OCI-LY3 (cell line): Measurements from ENCODE around the gene PPM1N.

ENCODE experiments used
- H2AFZ ChIP-seq: fragments of 200-600, 300-600 bp; shearing (Covaris generic); 2 replicates; pipeline ENCODE4 v1.6.0; 2014; ENCODE audit warnings: antibody characterized with exemption, low read depth, low read length
- H3K27ac ChIP-seq: fragments of 200-600, 300-600 bp; sonication (generic); 2 replicates; pipeline ENCODE4 v1.5.1; 2014; ENCODE audit warnings: mild to moderate bottlenecking, low read length, moderate library complexity, mixed read lengths
- H3K27me3 ChIP-seq: fragments of 200-600, 300-600 bp; sonication (generic); 2 replicates; pipeline ENCODE4 v1.6.1; 2014; ENCODE audit warnings: low read depth, low read length, mixed read lengths
- H3K36me3 ChIP-seq: fragments of 200-600, 300-600 bp; sonication (generic); replicated peaks from 2 replicates; pipeline ENCODE3; 2014; ENCODE audit warnings: low read depth, low read length, mixed read lengths
- H3K4me1 ChIP-seq: fragments of 300-600, 200-600 bp; sonication (generic); 2 replicates; pipeline ENCODE4 v1.6.1; 2014; ENCODE audit warnings: low read length, mixed read lengths
- H3K4me2 ChIP-seq: fragments of 200-600, 300-600 bp; sonication (generic); 2 replicates; pipeline ENCODE4 v1.6.1; 2014; ENCODE audit warnings: low read length, mixed read lengths
- H3K4me3 ChIP-seq: fragments of 300-600, 200-600 bp; sonication (generic); 2 replicates; pipeline ENCODE4 v1.5.1; 2014; ENCODE audit warnings: antibody characterized with exemption, mild to moderate bottlenecking, low read length, moderate library complexity
- H3K79me2 ChIP-seq: fragments of 300-600, 200-600 bp; shearing (Covaris generic); 2 replicates; pipeline ENCODE4 v1.6.1; 2014; ENCODE audit warnings: mild to moderate bottlenecking, low read length, mixed read lengths
- H3K9ac ChIP-seq: fragments of 300-600, 200-600 bp; shearing (Covaris generic); 2 replicates; pipeline ENCODE4 v1.6.0; 2014; ENCODE audit warnings: mild to moderate bottlenecking, low read length, moderate library complexity
- H3K9me3 ChIP-seq: fragments of 200-600, 300-600 bp; shearing (Covaris generic); 2 replicates; pipeline ENCODE4 v1.6.1; 2014; ENCODE audit warnings: low read length, mixed read lengths; ENCODE audit not compliant: insufficient read depth
- H4K20me1 ChIP-seq: fragments of 200-600, 300-600 bp; sonication (generic); 2 replicates; pipeline ENCODE4 v1.6.1; 2016; ENCODE audit warnings: low read length, mixed read lengths; ENCODE audit not compliant: insufficient read depth
- EZH2phosphoT487 ChIP-seq: fragments of 200-600 bp; shearing (Covaris generic); IDR thresholded peaks from 2 replicates; pipeline ENCODE4 v1.6.1; 2018; ENCODE audit warnings: antibody characterized with exemption, mixed run types, low read depth
- TF ChIP-seq, protein P1 (sequence below): fragments of 200-600, 300-600 bp; sonication (generic); IDR thresholded peaks from 2 replicates; pipeline ENCODE4 v1.5.1; 2014; ENCODE audit warnings: antibody characterized with exemption, low read length, low read depth

PPM1N gene

GRCh38 chr19:45473682-45474605, 24.3 kb upstream of the PPM1N start:
- H3K79me2 ChIP-seq: no peaks in the 10 kb centered on the region

GRCh38 chr19:45474606-45475521, 23.4 kb upstream of the PPM1N start:
- Histone ChIP-seq H3K9ac (no peak overlapping the region), H4K20me1 (no peaks in the 10 kb centered on the region), H3K4me1 (peaks cover 22% of the 10 kb centered on the region), H3K27ac (no peak overlapping the region), H2AFZ (no peak overlapping the region), H3K79me2 (no peaks in the 10 kb centered on the region), H3K36me3 (no peaks in the 10 kb centered on the region), H3K4me3 (no peak overlapping the region), H3K27me3 (peaks cover 34% of the 10 kb centered on the region), H3K9me3 (no peaks in the 10 kb centered on the region), H3K4me2 (no peak overlapping the region)
- TF ChIP-seq EZH2phosphoT487: no peak
- TF ChIP-seq, protein P1, sequence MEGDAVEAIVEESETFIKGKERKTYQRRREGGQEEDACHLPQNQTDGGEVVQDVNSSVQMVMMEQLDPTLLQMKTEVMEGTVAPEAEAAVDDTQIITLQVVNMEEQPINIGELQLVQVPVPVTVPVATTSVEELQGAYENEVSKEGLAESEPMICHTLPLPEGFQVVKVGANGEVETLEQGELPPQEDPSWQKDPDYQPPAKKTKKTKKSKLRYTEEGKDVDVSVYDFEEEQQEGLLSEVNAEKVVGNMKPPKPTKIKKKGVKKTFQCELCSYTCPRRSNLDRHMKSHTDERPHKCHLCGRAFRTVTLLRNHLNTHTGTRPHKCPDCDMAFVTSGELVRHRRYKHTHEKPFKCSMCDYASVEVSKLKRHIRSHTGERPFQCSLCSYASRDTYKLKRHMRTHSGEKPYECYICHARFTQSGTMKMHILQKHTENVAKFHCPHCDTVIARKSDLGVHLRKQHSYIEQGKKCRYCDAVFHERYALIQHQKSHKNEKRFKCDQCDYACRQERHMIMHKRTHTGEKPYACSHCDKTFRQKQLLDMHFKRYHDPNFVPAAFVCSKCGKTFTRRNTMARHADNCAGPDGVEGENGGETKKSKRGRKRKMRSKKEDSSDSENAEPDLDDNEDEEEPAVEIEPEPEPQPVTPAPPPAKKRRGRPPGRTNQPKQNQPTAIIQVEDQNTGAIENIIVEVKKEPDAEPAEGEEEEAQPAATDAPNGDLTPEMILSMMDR: no peak

More at GRCh38 chr19:45473682-45474605, 24.3 kb upstream of the PPM1N start:
- H3K4me3 ChIP-seq: no peak overlapping the region
- no peak overlapping the region for H3K9ac ChIP-seq
- H3K4me2 ChIP-seq: no peak overlapping the region
- H3K9me3 ChIP-seq: no peaks in the 10 kb centered on the region
- H3K36me3 ChIP-seq: no peaks in the 10 kb centered on the region
- TF ChIP-seq, protein P1: no peak
- TF ChIP-seq EZH2phosphoT487: no peak
- H2AFZ ChIP-seq: no peak overlapping the region
- no peaks in the 10 kb centered on the region for H4K20me1 ChIP-seq
- peaks cover 16% of the 10 kb centered on the region for H3K4me1 ChIP-seq
- peaks cover 34% of the 10 kb centered on the region for H3K27me3 ChIP-seq
- no peak overlapping the region for H3K27ac ChIP-seq

GRCh38 chr19:45475537-45476291, 22.5 kb upstream of the PPM1N start:
- no peaks in the 10 kb centered on the region for H4K20me1 ChIP-seq
- no peaks in the 10 kb centered on the region for H3K79me2 ChIP-seq
- H3K4me1 ChIP-seq: peaks cover 16% of the 10 kb centered on the region
- TF ChIP-seq, protein P1: no peak
- no peak for TF ChIP-seq EZH2phosphoT487
- H2AFZ ChIP-seq: no peak overlapping the region
- no peaks in the 10 kb centered on the region for H3K36me3 ChIP-seq
- no peak overlapping the region for H3K9ac ChIP-seq
- no peaks in the 10 kb centered on the region for H3K9me3 ChIP-seq
- no peak overlapping the region for H3K27ac ChIP-seq
- peaks cover 34% of the 10 kb centered on the region for H3K27me3 ChIP-seq
- H3K4me3 ChIP-seq: no peak overlapping the region
- H3K4me2 ChIP-seq: no peak overlapping the region
